Fibroblast of lung (primary cell): ENCODE measurements around the gene SELPLG. TPM values are rescaled to one million over a fixed set of nuclear protein-coding genes. Genes with fewer than 3 reads are reported as not detected.
A peak's percentile ranks its signal among the peaks of the same experiment; 100 is the strongest.

Source experiments
- DNase-seq, 2 donors: peaks; one replicate each; pipeline versions ENCODE4 v3.0.0 to v3.0.0-alpha.2; 2010; ENCODE audit warnings: low read depth in 2 of 2
- H2AFZ ChIP-seq: 2 replicates; pipeline ENCODE4 v1.5.1; 2012; ENCODE audit warnings: low read length, control low read depth, inconsistent platforms
- H3K27ac ChIP-seq: 2 replicates; pipeline ENCODE4 v1.5.1; 2011; ENCODE audit warnings: low read length, control low read depth; ENCODE audit not compliant: insufficient read depth
- H3K27me3 ChIP-seq: 2 replicates; pipeline ENCODE4 v1.5.1; 2011; ENCODE audit warnings: mild to moderate bottlenecking, low read length; ENCODE audit not compliant: control insufficient read depth, insufficient read depth
- H3K36me3 ChIP-seq: 2 replicates; pipeline ENCODE4 v1.5.1; 2011; ENCODE audit warnings: low read length; ENCODE audit not compliant: control insufficient read depth, insufficient read depth
- H3K4me1 ChIP-seq: 2 replicates; pipeline ENCODE4 v1.5.1; 2011; ENCODE audit warnings: low read length; ENCODE audit not compliant: control insufficient read depth, insufficient read depth; ENCODE audit errors: extremely low read depth
- H3K4me2 ChIP-seq: 2 replicates; pipeline ENCODE4 v1.5.1; 2011; ENCODE audit warnings: low read length, control low read depth; ENCODE audit not compliant: insufficient read depth; ENCODE audit errors: extremely low read depth
- H3K4me3 ChIP-seq, 4 experiments: fragments of 200-600 bp in 1 of 4; sonication (generic) in 1 of 4; replicated peaks in 1 of 4; 2 replicates each; pipeline ENCODE4 v1.5.1; 2011 to 2016; ENCODE audit warnings: low read length in 4 of 4, low read depth in 3 of 4, mild to moderate bottlenecking in 3 of 4, control low read depth in 2 of 4, inconsistent platforms in 1 of 4, mixed read lengths in 1 of 4; ENCODE audit not compliant: insufficient read depth in 1 of 4; ENCODE audit errors: control extremely low read depth in 1 of 4
- H3K79me2 ChIP-seq: 2 replicates; pipeline ENCODE4 v1.5.1; 2012; ENCODE audit warnings: mild to moderate bottlenecking, low read length, inconsistent platforms; ENCODE audit not compliant: control insufficient read depth, insufficient read depth
- H3K9ac ChIP-seq: 2 replicates; pipeline ENCODE4 v1.5.1; 2011; ENCODE audit warnings: mild to moderate bottlenecking, low read length, control low read depth; ENCODE audit not compliant: insufficient read depth
- H3K9me3 ChIP-seq: 2 replicates; pipeline ENCODE4 v1.5.1; 2012; ENCODE audit warnings: low read depth, low read length; ENCODE audit not compliant: control insufficient read depth, insufficient read depth
- H4K20me1 ChIP-seq: 2 replicates; pipeline ENCODE4 v1.5.1; 2011; ENCODE audit warnings: low read length; ENCODE audit not compliant: control insufficient read depth, insufficient read depth; ENCODE audit errors: extremely low read depth
- EZH2 ChIP-seq: IDR thresholded peaks from 2 replicates; pipeline ENCODE4 v1.5.1; 2012; ENCODE audit warnings: low read length, control low read depth, mild to moderate bottlenecking; ENCODE audit errors: missing control alignments
- polyA plus RNA-seq, 2 donors: library from polyadenylated mRNA; depleted of rRNA in 1 of 2; stranded (reverse) in 1 of 2; unstranded in 1 of 2; fragments of >200 nt; gene quantifications; 2 replicates each; pipeline ENCODE4 v1.2.1, GENCODE V29; 2011 to 2012; ENCODE audit warnings: missing spikeins in 1 of 2
- total RNA-seq: library from RNA; depleted of rRNA; stranded (reverse); fragments of >200 nt; gene quantifications from 2 replicates; pipeline ENCODE4 v1.2.1, GENCODE V29; 2014
- TF ChIP-seq, protein P1 (sequence below), 2 donors: IDR thresholded peaks in 1 of 2; conservative IDR thresholded peaks in 1 of 2; 1 replicate in 1 of 2; 2 replicates in 1 of 2; pipeline ENCODE4 v1.5.1; 2011 to 2012; ENCODE audit warnings: low read length in 2 of 2, control low read depth in 1 of 2, inconsistent platforms in 1 of 2, low read depth in 1 of 2, mild to moderate bottlenecking in 1 of 2

The SELPLG gene
- total and polyA plus RNA-seq, 2 donors (not counting 1 experiment from before 2014, with no cell fraction given), result 1.5 to 3.0 TPM

DNA sequence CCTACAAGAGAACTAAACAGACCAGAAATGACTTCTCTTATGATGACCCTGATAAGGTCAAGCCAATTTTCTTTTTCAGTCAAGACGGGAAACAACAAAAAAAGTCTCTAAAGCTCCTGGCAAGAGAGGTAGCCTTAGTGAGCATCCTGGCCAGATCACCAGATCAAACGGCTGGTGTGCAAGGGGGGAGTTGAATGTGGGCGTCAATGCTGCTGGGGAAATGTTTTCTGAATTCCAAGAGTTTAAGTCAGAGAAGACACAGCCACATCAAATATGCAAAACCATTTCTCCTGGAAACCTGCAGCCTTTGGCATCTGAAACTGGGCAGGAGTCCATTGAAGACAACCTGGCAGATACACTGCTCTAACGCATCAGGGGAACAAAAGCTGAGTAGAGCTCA is 16.0 kb upstream of the SELPLG start:
- peak overlapping the region; percentile 32 for H3K4me2 ChIP-seq
- no peak overlapping the region for H2AFZ ChIP-seq
- peak overlapping the region; percentile 48 for H3K27ac ChIP-seq
- H4K20me1 ChIP-seq, result no peaks in the 10 kb centered on the region
- no peak for TF ChIP-seq EZH2
- TF ChIP-seq, protein P1, sequence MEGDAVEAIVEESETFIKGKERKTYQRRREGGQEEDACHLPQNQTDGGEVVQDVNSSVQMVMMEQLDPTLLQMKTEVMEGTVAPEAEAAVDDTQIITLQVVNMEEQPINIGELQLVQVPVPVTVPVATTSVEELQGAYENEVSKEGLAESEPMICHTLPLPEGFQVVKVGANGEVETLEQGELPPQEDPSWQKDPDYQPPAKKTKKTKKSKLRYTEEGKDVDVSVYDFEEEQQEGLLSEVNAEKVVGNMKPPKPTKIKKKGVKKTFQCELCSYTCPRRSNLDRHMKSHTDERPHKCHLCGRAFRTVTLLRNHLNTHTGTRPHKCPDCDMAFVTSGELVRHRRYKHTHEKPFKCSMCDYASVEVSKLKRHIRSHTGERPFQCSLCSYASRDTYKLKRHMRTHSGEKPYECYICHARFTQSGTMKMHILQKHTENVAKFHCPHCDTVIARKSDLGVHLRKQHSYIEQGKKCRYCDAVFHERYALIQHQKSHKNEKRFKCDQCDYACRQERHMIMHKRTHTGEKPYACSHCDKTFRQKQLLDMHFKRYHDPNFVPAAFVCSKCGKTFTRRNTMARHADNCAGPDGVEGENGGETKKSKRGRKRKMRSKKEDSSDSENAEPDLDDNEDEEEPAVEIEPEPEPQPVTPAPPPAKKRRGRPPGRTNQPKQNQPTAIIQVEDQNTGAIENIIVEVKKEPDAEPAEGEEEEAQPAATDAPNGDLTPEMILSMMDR (conservative IDR thresholded peaks at IDR 0.05 in 1 of 2, IDR thresholded peaks at IDR 0.05 in 1 of 2; ENCODE audit: low read depth in 1 of 2, low read length in 2 of 2), result no peak
- H3K4me1 ChIP-seq, result peaks cover 31% of the 10 kb centered on the region
- DNase-seq, result peak; percentile 63 to 98
- H3K9me3 ChIP-seq, result no peaks in the 10 kb centered on the region
- H3K27me3 ChIP-seq, result no peaks in the 10 kb centered on the region
- no peak overlapping the region for H3K4me3 ChIP-seq
- H3K36me3 ChIP-seq, result peaks cover 29% of the 10 kb centered on the region
- no peak overlapping the region for H3K9ac ChIP-seq
- peaks cover 41% of the 10 kb centered on the region for H3K79me2 ChIP-seq

DNA sequence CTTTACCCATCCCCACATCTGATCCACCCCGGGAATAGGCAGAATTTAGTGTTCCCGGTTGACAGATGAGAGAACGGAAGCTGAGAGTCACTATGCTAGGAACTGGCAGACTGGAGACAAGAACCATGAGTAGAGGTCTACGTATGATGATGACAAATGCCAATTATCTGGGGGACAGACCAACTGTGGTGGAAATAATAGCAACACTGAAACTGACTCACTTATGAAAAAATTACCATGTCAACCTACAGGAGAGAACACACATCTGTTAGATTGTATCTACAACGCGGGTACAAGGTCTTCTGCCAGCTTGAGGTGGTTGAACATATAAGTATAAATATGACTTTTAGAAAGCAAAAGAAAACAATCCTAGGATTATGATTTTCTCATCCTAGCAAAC is 15.4 kb upstream of the SELPLG start:
- Histone ChIP-seq H3K9me3 (no peaks in the 10 kb centered on the region), H3K27me3 (no peaks in the 10 kb centered on the region), H3K36me3 (peaks cover 33% of the 10 kb centered on the region), H2AFZ (no peak overlapping the region), H3K27ac (peak overlapping the region; percentile 48), H3K4me2 (peak overlapping the region; percentile 32), H3K4me1 (peaks cover 35% of the 10 kb centered on the region), H3K4me3 (no peak overlapping the region), H3K9ac (no peak overlapping the region), H4K20me1 (no peaks in the 10 kb centered on the region), H3K79me2 (peaks cover 38% of the 10 kb centered on the region)
- TF ChIP-seq, protein P1 (conservative IDR thresholded peaks at IDR 0.05 in 1 of 2, IDR thresholded peaks at IDR 0.05 in 1 of 2; ENCODE audit: low read depth in 1 of 2, low read length in 2 of 2), result no peak
- no peak for TF ChIP-seq EZH2
- DNase-seq, result peak; percentile 38 to 89

- H3K36me3 ChIP-seq, result peaks cover 30% of the 10 kb centered on the region
- H3K27me3 ChIP-seq, result no peaks in the 10 kb centered on the region
- TF ChIP-seq, protein P1 (conservative IDR thresholded peaks at IDR 0.05 in 1 of 2, IDR thresholded peaks at IDR 0.05 in 1 of 2; ENCODE audit: low read depth in 1 of 2, low read length in 2 of 2), result no peak
- TF ChIP-seq EZH2, result no peak
- H3K4me3 ChIP-seq, result no peak overlapping the region
- no peak overlapping the region for H3K4me2 ChIP-seq
- H3K27ac ChIP-seq, result peak overlapping the region; percentile 48
- no peak for DNase-seq
- H4K20me1 ChIP-seq, result no peaks in the 10 kb centered on the region
- H3K9ac ChIP-seq, result no peak overlapping the region
- peaks cover 32% of the 10 kb centered on the region for H3K79me2 ChIP-seq
- no peaks in the 10 kb centered on the region for H3K9me3 ChIP-seq
- H3K4me1 ChIP-seq, result peaks cover 40% of the 10 kb centered on the region
- H2AFZ ChIP-seq, result no peak overlapping the region
Measured at GRCh38 chr12:108648371-108648770, 14.7 kb upstream of the SELPLG start.
